ENCODE data around the gene YWHAH. TPM values are rescaled to one million over a fixed set of nuclear protein-coding genes. Genes with fewer than 3 reads are reported as not detected.

Gene YWHAH
- total and polyA plus RNA-seq, 8 donors, result 100 to 183 (median 113) TPM

GRCh38 chr22:31905356-31905755 is 39.0 kb upstream of the YWHAH start:
- Histone ChIP-seq H3K27ac (no peak overlapping the region), H3K4me3 (no peak overlapping the region), H3K4me1 (no peaks in the 10 kb centered on the region), H3K27me3 (no peaks in the 10 kb centered on the region), H3K9me3 (no peaks in the 10 kb centered on the region), H3K36me3 (peaks cover 0 to 78% of the 10 kb centered on the region in 2 donors)
- DNase-seq, result no peak
- no peak for TF ChIP-seq CTCF (IDR thresholded peaks at IDR 0.05)
- ATAC-seq, result no peak
- intact Hi-C loops (cut with DNase I), result no loop called here

GRCh38 chr22:31906086-31906485 is 38.2 kb upstream of the YWHAH start:
- intact Hi-C loops (cut with DNase I), result no loop called here
- H3K27me3 ChIP-seq, result no peaks in the 10 kb centered on the region
- peak in 1 of 4 donors; percentile 77 for DNase-seq

GRCh38 chr22:31906569-31906968 is 37.8 kb upstream of the YWHAH start:
- H3K36me3 ChIP-seq, result peaks cover 0 to 80% of the 10 kb centered on the region in 2 donors
- no peaks in the 10 kb centered on the region for H3K9me3 ChIP-seq
- H3K4me1 ChIP-seq, result no peaks in the 10 kb centered on the region
- no peak overlapping the region for H3K4me3 ChIP-seq
- no peaks in the 10 kb centered on the region for H3K27me3 ChIP-seq
- no peak overlapping the region for H3K27ac ChIP-seq
- intact Hi-C loops (cut with DNase I), result no loop called here
- no peak for TF ChIP-seq CTCF (IDR thresholded peaks at IDR 0.05)
- ATAC-seq (no peak), DNase-seq (no peak)

More at GRCh38 chr22:31906086-31906485, 38.2 kb upstream of the YWHAH start:
- Histone ChIP-seq H3K27ac (no peak overlapping the region), H3K4me3 (no peak overlapping the region), H3K4me1 (no peaks in the 10 kb centered on the region), H3K9me3 (no peaks in the 10 kb centered on the region), H3K36me3 (peaks cover 0 to 84% of the 10 kb centered on the region in 2 donors)
- no peak for TF ChIP-seq CTCF (IDR thresholded peaks at IDR 0.05)
- ATAC-seq, result no peak

GRCh38 chr22:31909977-31910376 is 34.4 kb upstream of the YWHAH start:
- no peak for DNase-seq
- Histone ChIP-seq H3K4me3 (no peak overlapping the region), H3K9me3 (no peaks in the 10 kb centered on the region), H3K36me3 (peaks cover 0 to 56% of the 10 kb centered on the region in 2 donors), H3K27me3 (no peaks in the 10 kb centered on the region), H3K4me1 (no peaks in the 10 kb centered on the region), H3K27ac (no peak overlapping the region)
- no peak for TF ChIP-seq CTCF (IDR thresholded peaks at IDR 0.05)
- ATAC-seq, result no peak
- intact Hi-C loops (cut with DNase I), result no loop called here

GRCh38 chr22:31911565-31912406 is 32.5 kb upstream of the YWHAH start:
- Histone ChIP-seq H3K4me3 (no peak overlapping the region), H3K36me3 (peaks cover 0 to 38% of the 10 kb centered on the region in 2 donors), H3K27me3 (no peaks in the 10 kb centered on the region), H3K4me1 (peaks cover 0 to 7% of the 10 kb centered on the region in 2 donors), H3K9me3 (no peaks in the 10 kb centered on the region), H3K27ac (no peak overlapping the region)
- DNase-seq (no peak), ATAC-seq (no peak)
- intact Hi-C loops (cut with DNase I), result no loop called here
- no peak for TF ChIP-seq CTCF (IDR thresholded peaks at IDR 0.05)

Data from left lung (tissue), 10 donors.